H1 (cell line): Measurements from ENCODE around the gene HOMER3. TPM values are rescaled to one million over a fixed set of nuclear protein-coding genes. Genes with fewer than 3 reads are reported as not detected.
A peak's percentile ranks its signal among the peaks of the same experiment; 100 is the strongest.

Experiments
- CTCF ChIA-PET: fragments of 300-600 bp; sonication (Branson Sonifier 250); formaldehyde crosslinking; loops from one replicate; lab custom pipeline; 2021; ENCODE audit not compliant: partially characterized antibody; lab: Charles Lee
- POLR2A ChIA-PET: fragments of 300-600 bp; sonication (Branson Sonifier 250); formaldehyde crosslinking; loops from one replicate; lab custom pipeline; 2021; ENCODE audit warnings: inconsistent platforms; ENCODE audit not compliant: partially characterized antibody; lab: Charles Lee
- DNase-seq, 2 experiments: peaks; one replicate each; pipeline versions ENCODE4 v3.0.0 to v3.0.0-alpha.2; 2010 to 2022; ENCODE audit warnings: low spot score in 2 of 2, low read depth in 1 of 2, mixed read lengths in 1 of 2
- FAIRE-seq: peaks from 2 replicates; lab custom pipeline; 2011; peaks lifted over from hg19 to GRCh38; lab: Jason Lieb, UNC
- H2AFZ ChIP-seq: 2 replicates; pipeline ENCODE4 v1.8.1; 2012; ENCODE audit warnings: low read length, inconsistent platforms
- H2AK5ac ChIP-seq: 2 replicates; pipeline ENCODE4 v1.6.1; 2013; ENCODE audit warnings: low read depth, low read length
- H2BK120ac ChIP-seq: replicated peaks from 2 replicates; pipeline ENCODE3; 2013; ENCODE audit warnings: low read depth, low read length, inconsistent platforms
- H2BK12ac ChIP-seq: 2 replicates; pipeline ENCODE4 v1.6.1; 2013; ENCODE audit warnings: low read depth, low read length
- H2BK15ac ChIP-seq: 2 replicates; pipeline ENCODE4 v1.6.1; 2013; ENCODE audit warnings: low read length
- H2BK20ac ChIP-seq: 2 replicates; pipeline ENCODE4 v1.6.1; 2013; ENCODE audit warnings: low read length
- H2BK5ac ChIP-seq: 2 replicates; pipeline ENCODE4 v1.6.1; 2013; ENCODE audit warnings: low read depth, low read length
- H3K14ac ChIP-seq: 2 replicates; pipeline ENCODE4 v1.6.1; 2013; ENCODE audit warnings: inconsistent platforms; ENCODE audit not compliant: insufficient read length
- H3K18ac ChIP-seq: 2 replicates; pipeline ENCODE4 v1.6.1; 2013; ENCODE audit warnings: low read length; ENCODE audit errors: extremely low read depth
- H3K23ac ChIP-seq: 2 replicates; pipeline ENCODE4 v1.6.1; 2013; ENCODE audit warnings: inconsistent platforms; ENCODE audit not compliant: insufficient read length
- H3K23me2 ChIP-seq: 2 replicates; pipeline ENCODE4 v1.6.1; 2013; ENCODE audit warnings: low read depth, low read length
- H3K27ac ChIP-seq: 2 replicates; pipeline ENCODE4 v1.6.1; 2011; ENCODE audit warnings: low read depth, low read length, inconsistent platforms
- H3K27me3 ChIP-seq, 4 experiments: replicated peaks in 1 of 4; 1 replicate in 1 of 4; 2 replicates in 3 of 4; pipeline versions ENCODE4 v1.6.1 to v1.8.1; 2011 to 2013; ENCODE audit warnings: low read length in 3 of 4, mild to moderate bottlenecking in 3 of 4, inconsistent platforms in 2 of 4, mixed read lengths in 2 of 4, moderate library complexity in 1 of 4; ENCODE audit not compliant: control insufficient read depth in 3 of 4, insufficient read depth in 3 of 4; ENCODE audit errors: extremely low read depth in 1 of 4
- H3K36me3 ChIP-seq, 4 experiments: 2 replicates each; pipeline versions ENCODE4 v1.6.1 to v1.8.1; 2011 to 2013; ENCODE audit warnings: mild to moderate bottlenecking in 4 of 4, low read length in 3 of 4, moderate library complexity in 2 of 4, control low read depth in 1 of 4, inconsistent platforms in 1 of 4; ENCODE audit not compliant: insufficient read depth in 4 of 4, control insufficient read depth in 2 of 4
- H3K4ac ChIP-seq: replicated peaks from 2 replicates; pipeline ENCODE3; 2013; ENCODE audit warnings: low read length, low read depth, mixed read lengths, inconsistent platforms; ENCODE audit not compliant: insufficient read length
- H3K4me1 ChIP-seq, 4 experiments: replicated peaks in 1 of 4; 1 replicate in 1 of 4; 2 replicates in 3 of 4; pipeline versions ENCODE4 v1.6.1 to v1.8.1; 2011 to 2013; ENCODE audit warnings: low read length in 3 of 4, inconsistent platforms in 2 of 4, mixed read lengths in 1 of 4; ENCODE audit not compliant: insufficient read depth in 4 of 4, control insufficient read depth in 3 of 4
- H3K4me2 ChIP-seq, 2 experiments: 2 replicates each; pipeline versions ENCODE4 v1.6.1 to v1.8.1; 2011 to 2013; ENCODE audit warnings: low read depth in 2 of 2, low read length in 2 of 2, control low read depth in 1 of 2, inconsistent platforms in 1 of 2, mild to moderate bottlenecking in 1 of 2; ENCODE audit not compliant: insufficient read depth in 1 of 2
- H3K4me3 ChIP-seq, 4 experiments: fragments of 200-600, 300-600 bp in 1 of 4; sonication (generic), shearing (Covaris generic), sonication (Bioruptor Twin) in 1 of 4; 2 replicates each; pipeline versions ENCODE4 v1.5.1 to v1.8.1; 2011 to 2016; ENCODE audit warnings: low read length in 4 of 4, low read depth in 3 of 4, control low read depth in 2 of 4, inconsistent platforms in 2 of 4, mild to moderate bottlenecking in 2 of 4, mixed read lengths in 1 of 4, moderate library complexity in 1 of 4; ENCODE audit not compliant: insufficient read depth in 2 of 4; ENCODE audit errors: extremely low read depth in 1 of 4
- H3K56ac ChIP-seq: replicated peaks from 2 replicates; pipeline ENCODE3; 2013; ENCODE audit warnings: low read depth, mild to moderate bottlenecking, mixed read lengths, low read length, inconsistent platforms; ENCODE audit not compliant: insufficient read length
- H3K79me1 ChIP-seq: 2 replicates; pipeline ENCODE4 v1.6.1; 2013; ENCODE audit warnings: low read depth, low read length, control low read depth
- H3K79me2 ChIP-seq, 2 experiments: 2 replicates each; pipeline versions ENCODE4 v1.6.1 to v1.8.1; 2012 to 2013; ENCODE audit warnings: low read length in 2 of 2, mild to moderate bottlenecking in 2 of 2, inconsistent platforms in 1 of 2; ENCODE audit not compliant: insufficient read depth in 2 of 2, control insufficient read depth in 1 of 2
- H3K9ac ChIP-seq, 4 experiments: replicated peaks in 1 of 4; 1 replicate in 1 of 4; 2 replicates in 3 of 4; pipeline versions ENCODE4 v1.6.1 to v1.8.1; 2011 to 2013; ENCODE audit warnings: low read depth in 3 of 4, low read length in 3 of 4, control low read depth in 2 of 4, mild to moderate bottlenecking in 2 of 4, moderate library complexity in 2 of 4, inconsistent platforms in 1 of 4; ENCODE audit errors: extremely low read depth in 1 of 4
- H3K9me3 ChIP-seq, 2 experiments: 2 replicates each; pipeline versions ENCODE4 v1.6.1 to v1.8.1; 2012 to 2013; ENCODE audit warnings: mild to moderate bottlenecking in 2 of 2, moderate library complexity in 2 of 2, control low read depth in 1 of 2, inconsistent platforms in 1 of 2, low read depth in 1 of 2, low read length in 1 of 2, mixed read lengths in 1 of 2; ENCODE audit not compliant: insufficient read depth in 2 of 2
- H4K20me1 ChIP-seq, 2 experiments: replicated peaks in 1 of 2; 2 replicates each; pipeline versions ENCODE3 to v1.8.1; 2011 to 2013; ENCODE audit warnings: inconsistent platforms in 2 of 2, low read length in 2 of 2, mild to moderate bottlenecking in 1 of 2; ENCODE audit not compliant: insufficient read depth in 2 of 2, control insufficient read depth in 1 of 2
- H4K5ac ChIP-seq: 2 replicates; pipeline ENCODE4 v1.6.1; 2013; ENCODE audit warnings: low read length, low read depth, mixed read lengths, inconsistent platforms; ENCODE audit not compliant: insufficient read length
- H4K8ac ChIP-seq: 2 replicates; pipeline ENCODE4 v1.8.0; 2013; ENCODE audit warnings: mild to moderate bottlenecking, moderate library complexity, low read length, inconsistent platforms; ENCODE audit not compliant: insufficient read depth; ENCODE audit errors: extremely low read depth
- H4K91ac ChIP-seq: replicated peaks from 2 replicates; pipeline ENCODE3; 2013; ENCODE audit warnings: low read length, mixed read lengths, inconsistent platforms; ENCODE audit not compliant: insufficient read length
- BACH1 ChIP-seq: IDR thresholded peaks from 2 replicates; pipeline ENCODE4 v1.6.1; 2012; ENCODE audit warnings: low read length, improper control_type of control experiment
- CHD2 ChIP-seq: IDR thresholded peaks from 2 replicates; pipeline ENCODE4 v1.6.1; 2012; ENCODE audit warnings: low read length, improper control_type of control experiment
- CTBP2 ChIP-seq: IDR thresholded peaks from 2 replicates; pipeline ENCODE4 v1.7.0; 2011; ENCODE audit warnings: borderline replicate concordance, mild to moderate bottlenecking, moderate library complexity, mixed read lengths, low read length; ENCODE audit not compliant: insufficient read depth, insufficient read length
- EP300 ChIP-seq, 2 experiments: IDR thresholded peaks; 1 replicate in 1 of 2; 2 replicates in 1 of 2; pipeline ENCODE4 v1.6.1; 2011 to 2012; ENCODE audit warnings: low read depth in 2 of 2, low read length in 2 of 2, mild to moderate bottlenecking in 2 of 2, borderline replicate concordance in 1 of 2, inconsistent platforms in 1 of 2, moderate library complexity in 1 of 2
- FOSL1 ChIP-seq: IDR thresholded peaks from 2 replicates; pipeline ENCODE4 v1.6.1; 2011; ENCODE audit warnings: mild to moderate bottlenecking, low read depth, low read length, moderate library complexity; ENCODE audit not compliant: insufficient read depth
- HDAC6 ChIP-seq: IDR thresholded peaks from one replicate; pipeline ENCODE4 v1.7.1; 2012; ENCODE audit warnings: low read depth, mild to moderate bottlenecking, inconsistent platforms, low read length, moderate library complexity
- KDM1A ChIP-seq: fragments of 200-600, 300-600 bp; sonication (generic); IDR thresholded peaks from 2 replicates; pipeline ENCODE4 v1.7.1; 2016; ENCODE audit warnings: mild to moderate bottlenecking, low read length, borderline replicate concordance
- MAFK ChIP-seq: IDR thresholded peaks from 2 replicates; pipeline ENCODE4 v1.6.1; 2012; ENCODE audit warnings: low read depth, mild to moderate bottlenecking, improper control_type of control experiment, low read length
- POLR2A ChIP-seq, 2 experiments: IDR thresholded peaks; 1 replicate in 1 of 2; 2 replicates in 1 of 2; pipeline ENCODE4 v1.6.1; 2011; ENCODE audit warnings: low read depth in 2 of 2, low read length in 2 of 2, mild to moderate bottlenecking in 2 of 2; ENCODE audit errors: control extremely low read depth in 1 of 2
- RFX5 ChIP-seq: IDR thresholded peaks from 2 replicates; pipeline ENCODE4 v1.6.1; 2011; ENCODE audit warnings: low read depth, low read length, improper control_type of control experiment, borderline replicate concordance
- SP4 ChIP-seq: IDR thresholded peaks from 2 replicates; pipeline ENCODE4 v1.6.1; 2012; ENCODE audit warnings: low read length, inconsistent platforms
- TAF1 ChIP-seq: IDR thresholded peaks from 2 replicates; pipeline ENCODE4 v1.6.1; 2011; ENCODE audit warnings: mild to moderate bottlenecking, low read depth, low read length
- TAF7 ChIP-seq: optimal IDR thresholded peaks from 2 replicates; pipeline ENCODE3; 2011; ENCODE audit warnings: low read depth, mild to moderate bottlenecking, inconsistent platforms, low read length, moderate library complexity, borderline replicate concordance
- WGBS, 2 experiments: shearing (Covaris generic) in 1 of 2; methylation state at CpG; one replicate each; pipeline versions ENCODE4 v1.1.6 to v1.1.7; 2013 to 2015; ENCODE audit warnings: low lambda C conversion rate in 2 of 2, mixed read lengths in 2 of 2, inconsistent platforms in 1 of 2, low coverage in 1 of 2, missing lambda C conversion rate in 1 of 2; ENCODE audit not compliant: insufficient replicate concordance in 2 of 2, insufficient coverage in 1 of 2, insufficient read length in 1 of 2; ENCODE audit errors: extremely low coverage in 1 of 2, missing lambda C conversion rate in 1 of 2; 5-methylcytosine and 5-hydroxymethylcytosine counted together
- polyA plus RNA-seq, 7 experiments: library from polyadenylated mRNA; depleted of rRNA in 3 of 7; stranded (reverse) in 5 of 7; unstranded in 2 of 7; fragments of >200 nt in 5 of 7; fragments of 200-250 nt in 2 of 7; gene quantifications; 1 replicate in 5 of 7; 2 replicates in 1 of 7; 4 replicates in 1 of 7; pipeline versions ENCODE4 v1.2.1 to v1.2.3, GENCODE V29; 2011 to 2013; ENCODE audit warnings: missing spikeins in 2 of 7, mixed read lengths in 2 of 7
- total RNA-seq: library from RNA; stranded (reverse); fragmentation: NEBNext Ultra II Directional; extraction: Animal tissue kit (Norgen Biotek cat#: 25700); gene quantifications from 2 replicates; pipeline ENCODE4 v1.2.1, GENCODE V29; 2021
- TF ChIP-seq, protein P1 (sequence below): IDR thresholded peaks from 2 replicates; pipeline ENCODE4 v1.6.1; 2011; ENCODE audit warnings: low read depth, mild to moderate bottlenecking, low read length; ENCODE audit not compliant: insufficient read depth

Gene HOMER3
- total and polyA plus RNA-seq, 2 of the 8 experiments (the other 6 are each of a cell fraction or from before 2014, with no cell fraction given): 28.3 to 41.6 TPM

DNA sequence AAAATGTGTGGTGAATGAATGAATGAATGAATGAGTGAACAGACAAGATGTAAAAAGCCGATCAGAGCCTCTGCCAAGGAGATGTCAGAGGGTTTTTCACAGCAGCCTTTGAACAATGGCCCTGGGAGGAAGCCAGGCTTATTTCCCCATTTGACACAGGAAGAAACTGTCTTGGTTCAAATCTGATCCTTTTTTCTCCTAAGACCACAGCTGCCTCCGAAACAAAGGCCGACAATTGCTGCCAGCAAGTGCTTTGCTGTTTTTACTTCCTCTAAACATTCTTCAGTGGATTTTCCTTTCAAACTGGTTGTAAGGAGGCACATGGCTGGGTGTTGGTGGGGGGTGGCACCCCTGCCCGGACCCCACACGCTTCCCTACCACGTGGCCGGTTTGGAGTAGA, 44.2 kb upstream of the HOMER3 start:
- Histone ChIP-seq H2BK12ac (no peak overlapping the region), H2BK5ac (no peak overlapping the region), H3K9ac (no peak overlapping the region), H3K36me3 (no peaks in the 10 kb centered on the region), H3K23ac (no peak overlapping the region), H3K27ac (no peak overlapping the region), H2AFZ (no peak overlapping the region), H4K5ac (no peak overlapping the region), H4K8ac (no peak overlapping the region), H2BK20ac (no peak overlapping the region), H3K9me3 (no peaks in the 10 kb centered on the region), H3K4me2 (no peak overlapping the region), H3K14ac (no peak overlapping the region), H3K56ac (no peak overlapping the region), H2AK5ac (no peak overlapping the region), H3K79me1 (no peaks in the 10 kb centered on the region), H2BK120ac (no peak overlapping the region), H4K20me1 (peaks cover 0 to 2% of the 10 kb centered on the region in 2 experiments), H3K79me2 (no peaks in the 10 kb centered on the region), H3K18ac (no peak overlapping the region), H2BK15ac (0 out of 2 replicates have a peak overlapping the region, but pooled peaks have one; percentile 8), H3K4me3 (no peak overlapping the region), H4K91ac (no peak overlapping the region), H3K4me1 (peaks cover 0 to 5% (median 0%) of the 10 kb centered on the region in 4 experiments; a peak in 1 of 7 replicates), H3K4ac (no peak overlapping the region), H3K27me3 (peaks cover 0 to 2% (median 0%) of the 10 kb centered on the region in 4 experiments; a peak in 1 of 7 replicates), H3K23me2 (0 out of 2 replicates have a peak, but pooled peaks cover 1% of the 10 kb centered on the region)
- FAIRE-seq (no peak), DNase-seq (no peak)
- WGBS, 2 experiments: 88% methylated on average over 7 of the region's 7 CpGs; no CpG with 5 or more reads in 1 of the 2 experiments
- ChIA-PET POLR2A (interaction anchor here (0.6 to 2.0 kb wide), 3 partner anchors 10 to 56 kb away, joined by 3 to 9 read pairs (median 4); no protein-coding TSS in a partner anchor), CTCF (interaction anchor here (0.6 to 4.1 kb wide), 9 partner anchors 8 to 368 kb away, joined by 3 to 40 read pairs (median 3); no protein-coding TSS in a partner anchor)
- no peak for TF ChIP-seq SP4
- no peak for TF ChIP-seq RFX5
- TF ChIP-seq FOSL1: no peak
- TF ChIP-seq MAFK: no peak
- TF ChIP-seq TAF7: no peak
- TF ChIP-seq KDM1A: no peak
- TF ChIP-seq CTBP2: no peak
- no peak for TF ChIP-seq TAF1
- no peak for TF ChIP-seq EP300 (IDR thresholded peaks at IDR 0.05; ENCODE audit: borderline replicate concordance in 1 of 2, low read depth in 2 of 2, low read length in 2 of 2)
- no peak for TF ChIP-seq POLR2A (IDR thresholded peaks at IDR 0.05; ENCODE audit: control extremely low read depth in 1 of 2, low read depth in 2 of 2, low read length in 2 of 2)
- TF ChIP-seq HDAC6: no peak
- TF ChIP-seq, protein P1, sequence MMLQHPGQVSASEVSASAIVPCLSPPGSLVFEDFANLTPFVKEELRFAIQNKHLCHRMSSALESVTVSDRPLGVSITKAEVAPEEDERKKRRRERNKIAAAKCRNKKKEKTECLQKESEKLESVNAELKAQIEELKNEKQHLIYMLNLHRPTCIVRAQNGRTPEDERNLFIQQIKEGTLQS: no peak
- no peak for TF ChIP-seq BACH1
- no peak for TF ChIP-seq CHD2
